Neuron (in vitro differentiated cells): Measurements from ENCODE around the gene UBIAD1.
A peak's percentile ranks its signal among the peaks of the same experiment; 100 is the strongest.

Experiments used
- H2AFZ ChIP-seq: one replicate; pipeline ENCODE4 v1.6.1; 2013; ENCODE audit warnings: low read depth, mild to moderate bottlenecking, inconsistent platforms, low read length, moderate library complexity
- H3K27me3 ChIP-seq: one replicate; pipeline ENCODE4 v1.6.1; 2013; ENCODE audit warnings: low read length; ENCODE audit not compliant: insufficient read depth
- H3K36me3 ChIP-seq: one replicate; pipeline ENCODE4 v1.6.1; 2013; ENCODE audit warnings: low read length; ENCODE audit not compliant: insufficient read depth
- H3K4me1 ChIP-seq: one replicate; pipeline ENCODE4 v1.6.1; 2013; ENCODE audit warnings: low read length; ENCODE audit not compliant: insufficient read depth
- H3K4me3 ChIP-seq: 2 replicates; pipeline ENCODE4 v1.5.1; 2013; ENCODE audit warnings: mild to moderate bottlenecking, low read length, moderate library complexity
- H3K9me3 ChIP-seq: one replicate; pipeline ENCODE4 v1.6.1; 2013; ENCODE audit warnings: low read length

The UBIAD1 gene, protein sequence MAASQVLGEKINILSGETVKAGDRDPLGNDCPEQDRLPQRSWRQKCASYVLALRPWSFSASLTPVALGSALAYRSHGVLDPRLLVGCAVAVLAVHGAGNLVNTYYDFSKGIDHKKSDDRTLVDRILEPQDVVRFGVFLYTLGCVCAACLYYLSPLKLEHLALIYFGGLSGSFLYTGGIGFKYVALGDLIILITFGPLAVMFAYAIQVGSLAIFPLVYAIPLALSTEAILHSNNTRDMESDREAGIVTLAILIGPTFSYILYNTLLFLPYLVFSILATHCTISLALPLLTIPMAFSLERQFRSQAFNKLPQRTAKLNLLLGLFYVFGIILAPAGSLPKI

GRCh38 chr1:11272832-11273594 is at the start of gene UBIAD1:
UBIAD1 (plus strand) TSS chr1:11273198; CDS start chr1:11273532, 334 bp downstream.
- Histone ChIP-seq H2AFZ (peak within 1 kb of the TSS; percentile 2), H3K4me3 (peak within 1 kb of the TSS; percentile 54), H3K4me1 (peaks cover 11% of the 10 kb centered on the region), H3K27me3 (no peaks in the 10 kb centered on the region), H3K9me3 (no peaks in the 10 kb centered on the region), H3K36me3 (peaks cover 5% of the 10 kb centered on the region)

DNA sequence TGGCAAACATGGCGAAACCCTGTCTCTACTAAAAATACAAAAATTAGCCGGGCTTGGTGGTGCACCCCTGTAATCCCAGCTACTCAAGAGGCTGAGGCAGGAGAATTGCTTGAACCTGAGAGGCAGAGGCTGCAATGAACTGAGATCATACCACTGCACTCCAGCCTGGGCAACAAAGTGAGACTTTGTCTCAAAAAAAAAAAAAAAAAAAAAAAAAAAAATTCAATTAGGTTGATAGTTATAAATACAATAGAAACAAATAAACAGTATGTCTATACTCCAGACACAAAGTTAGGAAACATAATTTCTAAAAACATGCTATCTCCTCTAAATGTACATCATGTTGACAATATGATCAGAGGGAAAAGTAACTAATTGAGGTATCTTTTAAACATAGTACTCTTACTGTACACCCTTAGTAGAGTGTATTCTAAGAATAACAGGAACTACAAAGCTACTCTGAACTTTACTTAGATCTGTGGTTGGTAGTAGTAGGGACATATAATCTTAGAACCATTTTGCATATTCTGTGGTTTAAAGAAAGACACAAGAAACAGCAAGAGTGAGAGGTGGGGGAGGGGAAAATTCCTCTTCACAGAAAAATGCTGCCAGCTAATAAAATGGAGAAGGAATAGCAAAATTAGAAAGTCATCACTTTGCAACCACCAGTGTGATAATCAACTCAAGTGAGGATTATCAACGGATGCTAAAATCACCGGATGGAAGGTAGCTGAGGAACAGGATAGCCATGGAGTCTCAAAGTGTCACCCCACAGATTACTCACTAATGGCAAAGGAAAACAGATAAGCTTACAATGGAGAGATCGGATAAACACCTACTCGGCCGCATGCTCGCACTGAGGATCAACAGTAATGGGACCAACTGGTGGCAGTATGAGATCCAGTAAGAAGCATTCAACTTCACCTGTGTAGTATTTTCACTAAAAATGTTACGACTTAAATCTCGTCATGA is 45.6 kb upstream of the UBIAD1 start:
- Histone ChIP-seq H3K4me1 (no peaks in the 10 kb centered on the region), H3K4me3 (no peak overlapping the region), H2AFZ (no peak overlapping the region), H3K27me3 (no peaks in the 10 kb centered on the region), H3K9me3 (no peaks in the 10 kb centered on the region), H3K36me3 (peaks cover 67% of the 10 kb centered on the region)

- H3K36me3 ChIP-seq, result peaks cover 78% of the 10 kb centered on the region
- H3K9me3 ChIP-seq, result no peaks in the 10 kb centered on the region
Observed at GRCh38 chr1:11229203-11229602, 43.8 kb upstream of the UBIAD1 start.

DNA sequence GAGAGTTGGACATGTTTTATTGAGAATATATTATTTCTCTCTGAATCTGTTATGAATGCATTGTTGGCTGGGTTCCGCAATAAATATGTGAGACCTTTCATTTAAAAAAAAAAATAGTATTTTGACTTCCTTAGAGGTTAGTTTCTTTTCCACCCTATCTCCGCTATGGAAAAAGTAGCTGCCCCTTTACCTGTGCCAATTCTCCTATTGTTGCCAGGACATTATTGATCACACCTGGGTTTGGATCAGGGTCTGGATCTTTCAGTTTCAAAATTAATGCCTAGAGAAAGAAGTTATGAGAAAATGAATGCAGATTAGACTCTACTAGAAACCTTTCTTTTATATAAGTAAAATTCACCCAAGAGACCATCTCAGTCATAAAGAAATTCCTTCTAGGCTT is 39.8 kb upstream of the UBIAD1 start:
- Histone ChIP-seq H3K4me3 (no peak overlapping the region), H3K36me3 (peaks cover 90% of the 10 kb centered on the region), H3K9me3 (no peaks in the 10 kb centered on the region), H3K27me3 (no peaks in the 10 kb centered on the region), H3K4me1 (no peaks in the 10 kb centered on the region), H2AFZ (no peak overlapping the region)

More at GRCh38 chr1:11229203-11229602, 43.8 kb upstream of the UBIAD1 start:
- no peak overlapping the region for H3K4me3 ChIP-seq
- no peaks in the 10 kb centered on the region for H3K4me1 ChIP-seq
- H2AFZ ChIP-seq, result no peak overlapping the region
- no peaks in the 10 kb centered on the region for H3K27me3 ChIP-seq

DNA sequence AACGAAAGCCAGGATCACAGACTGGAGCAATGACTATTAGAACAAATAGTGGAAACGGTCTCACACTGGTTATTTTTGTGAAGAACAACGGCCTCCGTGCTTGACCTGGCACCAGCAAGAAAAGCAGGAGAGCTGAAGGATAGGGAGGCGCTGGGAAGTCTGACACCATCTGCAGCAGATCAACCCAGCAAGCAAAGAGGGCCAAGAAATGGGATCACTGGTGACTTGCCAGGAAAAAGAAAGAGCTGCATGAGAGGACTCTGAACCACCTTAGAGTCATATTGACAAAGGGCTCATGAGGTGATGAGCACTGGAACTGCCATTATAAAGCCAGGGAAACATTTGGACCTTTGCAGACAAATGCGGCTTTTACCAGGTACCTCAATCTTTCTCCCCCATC is 35.6 kb upstream of the UBIAD1 start:
- no peaks in the 10 kb centered on the region for H3K27me3 ChIP-seq
- H3K4me3 ChIP-seq, result no peak overlapping the region
- H3K36me3 ChIP-seq, result peaks cover 78% of the 10 kb centered on the region
- no peak overlapping the region for H2AFZ ChIP-seq
- no peaks in the 10 kb centered on the region for H3K4me1 ChIP-seq
- no peaks in the 10 kb centered on the region for H3K9me3 ChIP-seq

- no peak overlapping the region for H2AFZ ChIP-seq
- H3K4me1 ChIP-seq, result no peaks in the 10 kb centered on the region
- no peaks in the 10 kb centered on the region for H3K27me3 ChIP-seq
- H3K4me3 ChIP-seq, result no peak overlapping the region
- peaks cover 79% of the 10 kb centered on the region for H3K36me3 ChIP-seq
- no peaks in the 10 kb centered on the region for H3K9me3 ChIP-seq
Observed at GRCh38 chr1:11238311-11238710, 34.7 kb upstream of the UBIAD1 start.

DNA sequence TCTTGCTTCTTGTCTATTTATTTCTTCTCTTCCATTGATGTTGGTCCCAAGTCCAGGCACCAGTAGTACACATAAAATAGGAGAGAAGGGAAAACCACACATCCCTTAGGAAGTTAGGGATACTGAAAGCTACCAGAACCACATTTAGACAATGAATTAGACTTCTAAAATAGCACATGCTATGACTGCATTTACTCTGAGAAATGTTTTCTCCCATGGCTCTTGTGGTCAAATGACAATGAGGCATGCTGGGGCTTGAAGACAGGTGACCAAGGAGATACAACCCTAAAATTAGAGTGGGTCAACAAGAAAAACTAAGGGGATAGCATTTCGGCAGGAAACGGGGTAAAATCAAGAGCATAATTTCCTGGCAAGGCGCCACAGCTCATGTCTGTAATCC is 27.8 kb upstream of the UBIAD1 start:
- H3K27me3 ChIP-seq, result no peaks in the 10 kb centered on the region
- H3K4me1 ChIP-seq, result no peaks in the 10 kb centered on the region
- H3K36me3 ChIP-seq, result peaks cover 64% of the 10 kb centered on the region
- H2AFZ ChIP-seq, result no peak overlapping the region
- peaks cover under 1% of the 10 kb centered on the region for H3K9me3 ChIP-seq
- H3K4me3 ChIP-seq, result no peak overlapping the region

GRCh38 chr1:11245904-11246719 is 26.9 kb upstream of the UBIAD1 start:
- peaks cover 63% of the 10 kb centered on the region for H3K36me3 ChIP-seq

DNA sequence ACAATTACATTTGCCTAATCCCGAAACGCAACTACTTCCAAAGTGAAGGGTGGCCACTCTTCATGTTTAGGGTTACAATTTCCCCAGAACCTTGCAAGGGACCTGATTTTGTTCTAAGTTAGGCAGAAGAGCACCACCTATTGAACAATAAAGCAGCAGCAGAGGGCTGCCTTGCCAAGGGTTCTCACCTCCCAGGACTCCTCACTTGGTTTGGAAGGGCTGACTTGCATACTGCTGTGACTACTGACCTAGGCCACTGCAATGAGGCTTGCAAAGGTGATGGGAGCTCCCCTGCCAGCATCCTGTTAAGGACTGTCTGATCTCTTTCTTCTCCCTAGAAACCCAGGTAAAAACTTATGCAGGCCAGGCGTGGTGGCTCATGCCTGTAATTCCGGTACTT is 24.8 kb upstream of the UBIAD1 start:
- H3K4me1 ChIP-seq, result no peaks in the 10 kb centered on the region
- H2AFZ ChIP-seq, result no peak overlapping the region
- peaks cover 8% of the 10 kb centered on the region for H3K9me3 ChIP-seq
- H3K4me3 ChIP-seq, result no peak overlapping the region
- H3K27me3 ChIP-seq, result no peaks in the 10 kb centered on the region
- peaks cover 70% of the 10 kb centered on the region for H3K36me3 ChIP-seq

More at GRCh38 chr1:11245904-11246719, 26.9 kb upstream of the UBIAD1 start:
- Histone ChIP-seq H2AFZ (no peak overlapping the region), H3K4me3 (no peak overlapping the region), H3K9me3 (peaks cover 8% of the 10 kb centered on the region), H3K27me3 (no peaks in the 10 kb centered on the region), H3K4me1 (no peaks in the 10 kb centered on the region)

DNA sequence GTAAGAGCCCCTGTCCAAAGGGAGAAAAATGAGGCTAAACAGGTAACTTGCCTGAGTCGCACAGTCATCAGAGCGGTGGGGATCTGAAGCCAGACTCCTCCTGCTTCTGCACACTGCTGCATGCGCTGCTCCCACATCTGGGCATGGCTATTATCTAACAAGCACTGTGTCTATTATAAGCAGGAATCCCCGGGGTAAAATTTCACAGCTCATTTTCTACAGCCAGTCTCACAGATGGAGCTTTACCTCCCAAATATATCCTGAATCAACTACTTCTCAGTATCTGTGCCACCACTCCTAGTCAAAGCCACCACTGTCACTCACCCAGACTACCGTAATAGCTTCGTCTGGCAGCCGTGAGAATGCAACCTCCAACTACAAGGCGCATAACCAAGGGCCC is 20.5 kb upstream of the UBIAD1 start:
- H3K4me3 ChIP-seq, result no peak overlapping the region
- peaks cover 8% of the 10 kb centered on the region for H3K9me3 ChIP-seq
- peaks cover 72% of the 10 kb centered on the region for H3K36me3 ChIP-seq
- H2AFZ ChIP-seq, result no peak overlapping the region
- H3K4me1 ChIP-seq, result no peaks in the 10 kb centered on the region
- H3K27me3 ChIP-seq, result no peaks in the 10 kb centered on the region

DNA sequence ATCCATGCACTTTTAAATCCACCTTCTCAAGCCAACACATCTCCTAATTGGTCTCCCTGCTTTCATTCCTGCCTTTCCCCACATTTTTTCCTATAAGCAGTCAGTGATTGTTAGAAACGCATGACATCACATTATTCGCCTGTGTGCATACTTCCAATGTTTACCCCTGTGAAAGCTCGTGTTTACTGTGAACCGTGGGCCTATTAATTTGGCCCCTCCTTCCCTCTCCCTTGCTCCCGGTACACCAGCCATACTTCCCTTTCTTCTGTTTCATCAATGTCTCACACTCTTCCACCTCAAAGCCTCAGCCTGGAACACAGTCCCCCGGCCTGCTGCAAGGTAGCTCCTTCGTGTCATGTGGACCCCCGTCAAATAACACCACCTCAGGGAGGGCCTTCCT is 19.8 kb upstream of the UBIAD1 start:
- Histone ChIP-seq H3K9me3 (peaks cover 8% of the 10 kb centered on the region), H3K27me3 (no peaks in the 10 kb centered on the region), H2AFZ (no peak overlapping the region), H3K4me1 (no peaks in the 10 kb centered on the region), H3K36me3 (peaks cover 72% of the 10 kb centered on the region), H3K4me3 (no peak overlapping the region)

GRCh38 chr1:11256299-11256698 is 16.7 kb upstream of the UBIAD1 start:
- H3K36me3 ChIP-seq, result peaks cover 75% of the 10 kb centered on the region

More at GRCh38 chr1:11256299-11256698, 16.7 kb upstream of the UBIAD1 start:
- Histone ChIP-seq H3K4me1 (no peaks in the 10 kb centered on the region), H2AFZ (no peak overlapping the region), H3K27me3 (no peaks in the 10 kb centered on the region), H3K4me3 (no peak overlapping the region), H3K9me3 (no peaks in the 10 kb centered on the region)
